AG09319 (cell line): ENCODE results near the gene OR5M8.

Experiments used
- DNase-seq: peaks from one replicate; pipeline ENCODE4 v3.0.0-alpha.2; 2010; ENCODE audit warnings: low read depth; ENCODE audit errors: extremely low read depth
- CTCF ChIP-seq: IDR thresholded peaks from 2 replicates; pipeline ENCODE4 v1.5.1; 2011; ENCODE audit warnings: low read depth, mild to moderate bottlenecking, inconsistent platforms, low read length, moderate library complexity

OR5M8 gene

GRCh38 chr11:56495117-56495516, 3.9 kb upstream of the OR5M8 start:
- no peak for DNase-seq
- TF ChIP-seq CTCF, result no peak

GRCh38 chr11:56486801-56487200, 4.4 kb downstream of the OR5M8 start:
- no peak for TF ChIP-seq CTCF
- DNase-seq, result no peak

- no peak for TF ChIP-seq CTCF
- no peak for DNase-seq
Observed at GRCh38 chr11:56474729-56475235, 16.4 kb downstream of the OR5M8 start.

- no peak for DNase-seq
- no peak for TF ChIP-seq CTCF
Observed at GRCh38 chr11:56473252-56473651, 17.9 kb downstream of the OR5M8 start, which contains the start of gene OR5M3. Gene OR5M3, minus strand, starts transcription at chr11:56473352. Its CDS starts 2,855 bp downstream, at chr11:56470497.

- TF ChIP-seq CTCF, result no peak
- no peak for DNase-seq
Observed at GRCh38 chr11:56457076-56457475, 34.1 kb downstream of the OR5M8 start.

- DNase-seq, result no peak
- TF ChIP-seq CTCF, result no peak
Observed at GRCh38 chr11:56453521-56453920, 37.6 kb downstream of the OR5M8 start.
